Stimulated activated CD8-positive, alpha-beta memory T cell treated with anti-CD3 and anti-CD28 coated beads, Interleukin-4, amount 100 ng/mL, for 24 hours (primary cell): ENCODE measurements around the gene CBR3.
"Not testable (repeated sequence)": the region's sequence is repeated elsewhere in the genome, so short reads cannot be mapped to it uniquely, and the experiment has no call there.

ENCODE experiments used
- DNase-seq: peaks from one replicate; pipeline ENCODE4 v3.0.0-alpha.2; 2020; ENCODE audit warnings: low read depth

CBR3 gene

GRCh38 chr21:36134803-36135390 is at the start of gene CBR3:
Gene CBR3, plus strand, starts transcription at chr21:36135079. Its CDS starts 114 bp downstream, at chr21:36135193.
- DNase-seq = peak; percentile 34

GRCh38 chr21:36087362-36088138 is 47.3 kb upstream of the CBR3 start:
- no peak for DNase-seq

- no peak for DNase-seq
Observed at GRCh38 chr21:36089946-36090345, 44.9 kb upstream of the CBR3 start.

- no peak for DNase-seq
Observed at GRCh38 chr21:36092681-36093080, 42.2 kb upstream of the CBR3 start.

- no peak for DNase-seq
Observed at GRCh38 chr21:36093512-36093911, 41.4 kb upstream of the CBR3 start.

DNA sequence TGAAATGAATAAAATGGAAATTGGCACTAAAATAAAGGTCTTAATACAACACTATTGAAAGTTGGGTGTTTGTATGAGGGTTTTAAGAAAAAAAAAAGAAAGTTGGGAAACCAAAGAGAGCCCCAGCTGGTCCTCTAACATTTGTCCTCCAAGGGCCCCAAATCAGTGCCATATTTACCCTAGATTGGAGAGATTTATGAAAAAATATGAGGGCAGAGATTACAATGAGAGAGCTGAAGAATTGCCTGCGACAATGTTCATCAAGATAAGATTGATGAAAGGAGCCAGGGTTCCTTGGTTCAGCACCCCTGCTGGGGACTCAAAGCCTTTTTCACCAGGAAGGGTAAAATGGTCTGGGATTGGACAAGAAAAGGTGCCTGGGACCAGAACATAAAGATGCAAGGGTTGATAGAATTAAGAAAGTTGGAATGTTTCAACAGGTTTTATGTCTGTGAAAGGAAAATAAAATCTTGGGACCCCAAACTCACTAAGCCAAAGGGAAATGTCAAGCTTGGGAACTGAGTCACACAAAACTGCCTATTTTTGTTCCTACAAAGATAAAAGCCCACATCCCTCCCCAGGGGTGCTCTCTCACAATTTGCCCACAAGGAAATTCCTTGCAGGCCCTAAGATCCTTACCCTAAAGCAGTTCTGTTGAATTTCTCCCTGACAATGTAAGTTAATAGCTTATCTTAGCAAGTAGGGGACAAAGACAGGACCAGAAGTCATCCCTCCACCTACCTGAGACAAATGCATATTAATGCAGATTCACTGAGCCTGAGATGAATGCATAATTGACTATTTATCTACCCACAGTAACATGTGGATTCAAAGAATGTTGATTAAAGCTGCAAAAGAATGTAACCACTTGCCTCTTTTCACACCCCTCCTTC is 38.2 kb upstream of the CBR3 start:
- DNase-seq = no peak

- DNase-seq = no peak
Observed at GRCh38 chr21:36097427-36098181, 37.3 kb upstream of the CBR3 start.

- DNase-seq = no peak
Observed at GRCh38 chr21:36098182-36098532, 36.7 kb upstream of the CBR3 start.

- no peak for DNase-seq
Observed at GRCh38 chr21:36099000-36099399, 35.9 kb upstream of the CBR3 start.

GRCh38 chr21:36099695-36100211 is 35.1 kb upstream of the CBR3 start:
- not testable (repeated sequence) for DNase-seq

DNA sequence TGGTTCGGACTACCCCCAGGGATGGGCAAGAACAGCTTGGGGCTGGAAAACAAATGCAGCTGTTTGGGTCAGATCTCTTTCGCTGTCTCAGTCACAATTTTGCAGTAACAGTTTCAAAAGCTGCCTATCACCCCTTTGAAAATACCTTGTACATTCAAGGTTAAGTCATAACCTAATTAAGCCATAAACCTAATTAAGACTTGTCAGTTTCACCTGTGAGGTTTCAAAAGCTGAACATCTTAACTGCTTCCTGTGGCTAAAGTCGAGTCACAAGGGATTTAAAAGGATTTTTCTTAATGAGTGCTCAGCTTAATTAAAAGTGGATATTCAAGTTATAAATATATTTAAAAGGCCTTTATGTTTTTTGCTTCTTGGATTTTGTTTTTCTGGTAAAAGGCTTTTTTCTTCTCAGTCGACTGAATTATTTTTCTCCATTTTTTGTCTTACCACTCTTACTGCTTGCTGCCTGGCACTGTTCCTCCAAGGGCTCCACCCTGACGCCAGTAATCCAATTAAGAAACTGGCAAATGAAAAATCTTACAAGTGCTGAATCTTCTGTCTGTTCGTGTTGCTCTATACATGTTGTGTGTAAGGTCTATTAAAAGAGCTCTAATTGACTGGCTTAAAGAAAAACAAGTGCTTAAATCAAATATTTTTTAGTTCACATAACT is 33.8 kb upstream of the CBR3 start:
- no peak for DNase-seq

- DNase-seq = no peak
Observed at GRCh38 chr21:36103434-36103833, 31.4 kb upstream of the CBR3 start.

DNA sequence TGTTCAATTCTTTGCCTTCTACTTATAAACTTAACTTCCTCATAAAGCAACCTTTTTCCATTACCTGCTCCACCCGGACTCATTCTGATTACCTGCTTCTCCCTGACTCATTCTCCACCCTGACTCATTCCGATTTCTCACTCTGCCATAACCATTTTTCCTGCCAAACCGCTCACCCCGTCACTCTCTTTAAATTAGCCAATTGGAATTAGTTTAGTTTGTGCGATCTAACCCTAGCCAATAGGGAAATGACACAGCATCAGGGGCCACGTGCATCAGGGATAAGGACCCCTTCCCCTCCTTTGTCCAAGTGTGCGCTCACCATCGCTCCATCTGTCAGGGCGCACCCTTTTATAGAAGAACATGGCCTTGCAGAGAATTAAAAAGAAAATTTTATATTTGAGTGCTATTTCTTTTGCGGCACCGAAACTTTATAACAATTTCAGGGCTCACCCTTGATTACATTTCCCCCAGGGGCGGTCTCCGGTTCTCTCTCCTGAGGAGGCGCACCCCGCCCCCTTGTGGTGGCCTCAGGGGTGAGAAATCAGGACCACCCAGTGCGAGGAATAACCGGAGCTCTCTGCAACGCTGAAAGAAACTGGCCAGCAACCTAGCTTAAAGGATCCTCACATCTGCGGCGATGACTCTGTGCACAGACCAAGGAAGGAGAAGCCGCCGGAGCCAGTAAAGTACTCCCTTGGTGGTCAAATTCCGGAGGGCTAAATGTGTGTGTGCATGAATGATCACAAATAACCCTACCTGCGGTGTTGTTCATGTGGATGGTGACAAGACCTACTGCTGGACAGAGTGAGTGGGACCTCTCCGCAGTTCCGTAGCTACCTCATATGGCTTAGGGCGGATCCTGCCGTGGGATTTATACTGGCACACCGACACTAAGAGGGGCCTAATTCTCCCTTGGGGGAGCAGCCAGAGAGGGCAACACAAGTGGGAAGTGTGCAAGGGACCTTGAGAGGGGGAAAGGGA is 30.3 kb upstream of the CBR3 start:
- peak; percentile 51 for DNase-seq

DNA sequence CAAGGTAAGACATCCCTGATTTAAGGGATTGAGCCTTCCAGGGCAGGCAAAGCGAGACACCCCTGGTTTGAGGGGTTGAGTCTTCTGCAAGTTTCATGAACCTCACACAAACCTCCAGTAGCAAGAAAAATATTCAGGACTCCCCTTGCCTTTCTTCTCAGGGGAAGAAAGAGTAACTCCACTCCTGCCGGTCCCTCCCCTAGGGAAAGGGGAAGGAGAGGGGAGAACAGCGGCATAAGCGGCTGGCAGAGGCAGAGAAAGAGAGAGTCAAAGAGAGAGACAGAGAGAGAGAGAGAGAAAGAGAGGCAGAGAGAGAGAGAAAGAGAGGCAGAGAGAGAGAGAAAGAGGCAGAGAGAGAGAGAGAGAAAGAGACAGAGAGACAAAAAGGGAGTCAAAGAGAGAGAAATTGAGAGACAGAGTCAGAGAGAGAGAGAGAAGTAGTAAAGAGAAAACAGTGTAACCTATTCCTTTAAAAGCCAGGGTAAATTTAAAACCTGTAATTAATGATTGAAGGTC is 29.5 kb upstream of the CBR3 start:
- DNase-seq = no peak

DNA sequence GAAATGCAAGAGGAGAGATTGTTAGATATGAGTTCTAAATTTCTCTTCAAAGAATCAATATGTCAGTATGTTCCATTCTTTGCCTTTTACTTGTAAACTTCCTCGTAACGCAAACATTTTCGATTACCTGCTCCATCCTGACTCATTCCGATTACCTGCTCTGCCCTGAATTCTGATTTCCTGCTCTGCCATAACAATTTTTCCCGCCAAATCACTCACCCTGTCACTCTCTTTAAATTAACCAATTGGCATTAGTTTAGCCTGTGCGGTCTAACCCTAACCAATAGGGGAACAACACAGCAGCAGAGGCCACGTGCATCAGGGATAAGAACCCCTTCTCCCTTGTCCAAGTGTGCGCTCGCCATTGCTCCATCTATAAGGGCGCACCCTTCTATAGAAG is 25.0 kb upstream of the CBR3 start:
- DNase-seq = no peak

- DNase-seq = no peak
Observed at GRCh38 chr21:36111238-36111637, 23.6 kb upstream of the CBR3 start.

GRCh38 chr21:36113647-36114428 is 21.0 kb upstream of the CBR3 start:
- DNase-seq = no peak

DNA sequence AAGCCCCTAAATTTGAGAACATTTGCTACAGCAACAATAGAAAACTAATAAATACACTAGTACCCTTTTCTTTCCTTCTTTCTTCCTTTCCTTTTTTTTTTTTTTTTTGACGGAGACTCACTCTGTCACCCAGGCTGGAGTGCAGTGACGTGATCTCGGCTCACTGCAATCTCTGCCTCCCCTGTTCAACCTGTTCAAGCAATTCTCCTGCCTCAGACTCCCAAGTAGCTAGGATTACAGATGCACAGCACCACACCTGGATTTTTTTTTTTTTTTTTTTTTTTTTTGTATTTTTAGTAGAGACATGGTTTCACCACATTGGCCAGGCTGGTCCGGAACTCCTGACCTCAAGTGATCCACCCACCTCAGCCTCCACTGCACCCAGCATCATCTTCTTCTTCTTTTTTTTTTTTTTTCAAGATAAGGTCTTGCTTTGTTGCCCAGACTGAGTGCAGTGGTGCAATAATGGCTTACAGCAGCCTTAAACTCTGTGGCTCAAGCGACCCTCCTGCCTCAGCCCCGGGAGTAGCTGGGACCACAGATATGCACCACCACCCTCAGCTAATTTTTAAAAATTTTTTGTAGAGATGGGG is 19.6 kb upstream of the CBR3 start:
- no peak for DNase-seq

GRCh38 chr21:36117286-36117741 is 17.6 kb upstream of the CBR3 start:
- no peak for DNase-seq
